ENCODE data around the gene FOSL2. TPM values are rescaled to one million over a fixed set of nuclear protein-coding genes. Genes with fewer than 3 reads are reported as not detected.

The FOSL2 gene
- total RNA-seq, 1 donor from 2014 or later = 213 TPM

DNA sequence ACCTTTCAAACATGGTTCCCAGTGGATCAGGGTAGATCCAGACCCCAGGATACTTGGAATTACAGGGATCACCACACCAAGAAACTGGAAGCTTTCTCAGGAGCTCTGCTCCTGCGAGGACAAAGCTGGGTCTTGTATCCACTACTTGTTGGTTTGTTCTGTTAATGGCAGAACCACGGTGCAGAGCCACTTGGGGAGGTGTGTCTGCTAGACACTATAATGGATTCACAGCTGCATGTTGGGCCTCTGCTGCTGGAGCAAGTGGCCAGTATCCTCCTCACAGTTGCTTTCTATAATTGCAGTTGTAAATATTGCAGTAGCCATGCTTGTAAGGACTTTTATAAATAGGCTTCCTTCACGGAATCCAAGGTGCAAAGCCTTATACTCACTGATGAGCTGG is 12.9 kb downstream of the FOSL2 start:
- no peaks in the 10 kb centered on the region for H3K9me3 ChIP-seq
- peaks cover 3 to 84% of the 10 kb centered on the region in 2 donors for H3K36me3 ChIP-seq
- H3K27ac ChIP-seq = peak overlapping the region; percentile 70
- intact Hi-C loops (cut with DNase I) = loop anchor here (5.0 kb wide), 1 partner anchor 42 kb away; no protein-coding TSS in a partner anchor
- no peaks in the 10 kb centered on the region for H3K27me3 ChIP-seq
- peaks cover 97% of the 10 kb centered on the region for H3K4me1 ChIP-seq
- TF ChIP-seq POLR2AphosphoS5 (IDR thresholded peaks at IDR 0.05; ENCODE audit: insufficient read depth in 1 of 2, low read depth in 1 of 2) (no peak), POLR2A (IDR thresholded peaks at IDR 0.05) (no peak)
- TF ChIP-seq, protein P1, sequence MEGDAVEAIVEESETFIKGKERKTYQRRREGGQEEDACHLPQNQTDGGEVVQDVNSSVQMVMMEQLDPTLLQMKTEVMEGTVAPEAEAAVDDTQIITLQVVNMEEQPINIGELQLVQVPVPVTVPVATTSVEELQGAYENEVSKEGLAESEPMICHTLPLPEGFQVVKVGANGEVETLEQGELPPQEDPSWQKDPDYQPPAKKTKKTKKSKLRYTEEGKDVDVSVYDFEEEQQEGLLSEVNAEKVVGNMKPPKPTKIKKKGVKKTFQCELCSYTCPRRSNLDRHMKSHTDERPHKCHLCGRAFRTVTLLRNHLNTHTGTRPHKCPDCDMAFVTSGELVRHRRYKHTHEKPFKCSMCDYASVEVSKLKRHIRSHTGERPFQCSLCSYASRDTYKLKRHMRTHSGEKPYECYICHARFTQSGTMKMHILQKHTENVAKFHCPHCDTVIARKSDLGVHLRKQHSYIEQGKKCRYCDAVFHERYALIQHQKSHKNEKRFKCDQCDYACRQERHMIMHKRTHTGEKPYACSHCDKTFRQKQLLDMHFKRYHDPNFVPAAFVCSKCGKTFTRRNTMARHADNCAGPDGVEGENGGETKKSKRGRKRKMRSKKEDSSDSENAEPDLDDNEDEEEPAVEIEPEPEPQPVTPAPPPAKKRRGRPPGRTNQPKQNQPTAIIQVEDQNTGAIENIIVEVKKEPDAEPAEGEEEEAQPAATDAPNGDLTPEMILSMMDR (IDR thresholded peaks at IDR 0.05) = no peak
- no peak for DNase-seq (ENCODE audit: extremely low spot score in 2 of 2)
- no peak overlapping the region for H3K4me3 ChIP-seq

DNA sequence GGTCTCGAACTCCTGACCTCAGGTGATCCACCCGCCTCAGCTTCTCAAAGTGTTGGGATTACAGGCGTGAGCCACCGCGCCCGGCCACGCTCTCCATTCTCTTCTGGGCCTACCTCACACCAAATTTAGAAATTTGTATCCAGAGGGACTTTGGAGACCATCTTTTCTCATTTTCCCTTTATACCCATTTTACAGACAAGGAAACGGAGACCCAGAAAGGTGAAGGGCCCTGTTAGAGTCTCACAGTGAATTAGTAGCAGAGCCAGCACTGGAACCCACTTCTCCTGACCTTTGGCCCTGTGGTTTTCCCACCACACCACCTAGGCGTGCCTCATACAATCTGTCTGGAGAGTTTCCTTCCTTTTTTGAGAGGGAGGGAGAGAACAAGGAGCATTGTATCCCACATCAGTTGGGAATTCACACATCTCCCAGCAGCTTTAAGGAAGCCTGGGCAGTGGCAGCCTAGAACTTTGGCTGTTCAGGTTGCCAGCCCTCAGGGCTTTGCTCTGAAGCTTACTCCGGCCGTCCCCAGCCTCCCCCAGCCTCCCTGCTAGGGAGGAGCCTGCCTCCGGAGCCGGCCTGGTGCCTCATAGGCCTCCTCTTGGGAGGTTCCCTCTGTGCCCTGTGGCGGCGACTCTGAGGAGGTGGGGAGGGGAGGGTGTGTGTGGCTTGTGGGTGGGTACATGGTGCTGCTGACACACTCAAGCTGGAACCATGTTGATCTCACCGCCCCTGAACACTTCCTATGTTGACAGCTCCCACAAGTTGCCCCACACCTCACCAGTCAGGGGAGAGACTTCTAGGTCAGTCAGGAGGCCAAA is 13.8 kb downstream of the FOSL2 start:
- DNase-seq (ENCODE audit: extremely low spot score in 2 of 2) = no peak
- Histone ChIP-seq H3K36me3 (peaks cover 3 to 88% of the 10 kb centered on the region in 2 donors), H3K9me3 (no peaks in the 10 kb centered on the region)

DNA sequence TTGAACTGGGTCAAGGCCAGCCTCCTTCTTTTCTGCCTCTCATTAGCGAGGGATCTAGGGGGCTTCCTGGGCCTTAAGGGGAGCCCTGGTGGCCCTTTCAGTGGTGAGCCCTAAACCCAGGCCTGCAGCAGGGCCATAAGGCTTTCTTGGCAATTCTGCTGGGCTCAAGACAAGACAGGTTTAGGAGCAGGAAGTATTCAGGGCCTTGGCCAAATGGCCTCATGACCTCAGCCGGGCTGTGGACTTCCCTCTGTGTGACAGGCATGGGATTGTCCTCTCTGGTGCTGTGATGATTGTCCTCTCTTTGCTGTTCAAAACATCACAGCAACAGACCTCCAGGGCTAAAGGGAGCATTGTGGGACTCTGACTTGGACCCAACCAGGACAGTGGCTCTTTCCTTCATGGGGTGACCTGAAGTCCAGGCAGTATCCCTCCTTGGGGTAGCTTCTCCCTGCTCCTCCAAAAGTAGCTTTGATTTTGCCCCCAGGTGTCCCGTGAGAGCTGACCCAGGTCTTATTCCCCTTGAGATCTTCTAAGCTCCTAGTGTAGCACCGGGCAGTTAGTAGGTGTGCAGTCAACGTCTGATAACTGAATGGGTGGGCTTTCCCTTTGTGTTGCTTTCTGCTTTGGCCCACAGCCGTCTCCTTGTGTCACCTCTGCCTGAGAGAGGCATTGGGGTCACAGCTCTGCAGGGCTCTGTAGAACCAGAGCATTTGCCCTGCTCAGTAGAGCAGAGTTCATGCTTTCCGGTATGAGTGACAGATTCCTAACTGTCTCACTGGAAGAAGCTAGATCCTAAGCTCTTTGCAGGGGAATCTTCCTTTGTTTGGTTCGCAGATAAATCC is 14.7 kb downstream of the FOSL2 start:
- H3K4me1 ChIP-seq = peaks cover 97% of the 10 kb centered on the region
- H3K4me3 ChIP-seq = no peak overlapping the region
- H3K36me3 ChIP-seq = peaks cover 4 to 91% of the 10 kb centered on the region in 2 donors

More for the DNA sequence above, 13.8 kb downstream of the FOSL2 start:
- TF ChIP-seq POLR2A (IDR thresholded peaks at IDR 0.05) = no peak
- TF ChIP-seq, protein P1 (IDR thresholded peaks at IDR 0.05) = no peak
- peak in 1 of 2 donors; percentile 60 for TF ChIP-seq POLR2AphosphoS5 (IDR thresholded peaks at IDR 0.05; ENCODE audit: insufficient read depth in 1 of 2, low read depth in 1 of 2)
- H3K4me3 ChIP-seq = no peak overlapping the region
- H3K4me1 ChIP-seq = peaks cover 97% of the 10 kb centered on the region
- H3K27me3 ChIP-seq = no peaks in the 10 kb centered on the region
- intact Hi-C loops (cut with DNase I) = loop anchor here (5.0 kb wide), 1 partner anchor 41 kb away; no protein-coding TSS in a partner anchor
- peak overlapping the region; percentile 70 for H3K27ac ChIP-seq

DNA sequence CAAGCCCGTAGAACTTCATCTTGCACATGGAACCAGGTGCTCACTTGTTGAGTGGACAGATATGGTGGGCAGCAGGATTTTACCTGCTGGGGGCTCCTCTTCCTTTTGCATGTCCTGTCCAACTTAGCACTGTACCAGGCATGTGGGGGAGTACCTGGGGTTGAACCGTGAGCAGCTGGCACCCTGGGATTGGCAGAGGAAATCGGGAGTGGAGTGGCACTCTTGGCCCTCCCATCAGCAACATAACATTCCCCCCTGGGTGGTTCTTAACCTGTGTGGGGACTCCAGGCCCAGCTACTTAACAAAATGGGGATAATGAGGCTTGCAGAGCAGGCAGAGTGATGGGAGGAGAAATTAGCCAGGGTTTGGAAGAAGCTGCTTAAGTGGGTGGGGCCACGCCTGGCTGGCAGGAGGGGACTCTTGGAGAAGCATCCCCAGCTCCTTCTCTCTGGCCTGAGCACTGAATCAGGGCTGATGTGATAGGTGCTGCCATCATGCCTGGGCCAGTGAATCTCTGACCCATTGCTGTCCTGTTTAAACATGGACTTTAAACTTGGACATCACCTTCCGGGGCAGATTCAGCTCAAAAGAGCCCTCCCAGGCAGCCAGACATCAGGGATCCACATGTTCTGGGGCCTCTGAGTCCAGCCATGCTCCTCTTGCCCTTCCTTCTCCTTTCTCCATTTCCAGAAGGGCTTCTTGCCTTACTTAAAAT is 15.5 kb downstream of the FOSL2 start:
- Histone ChIP-seq H3K27me3 (no peaks in the 10 kb centered on the region), H3K27ac (peak overlapping the region; percentile 70), H3K4me3 (no peak overlapping the region), H3K36me3 (peaks cover 9 to 99% of the 10 kb centered on the region in 2 donors), H3K9me3 (no peaks in the 10 kb centered on the region), H3K4me1 (peaks cover 97% of the 10 kb centered on the region)
- intact Hi-C loops (cut with DNase I) = loop anchor here (5.0 kb wide), 1 partner anchor 39 kb away; no protein-coding TSS in a partner anchor
- TF ChIP-seq, protein P1 (IDR thresholded peaks at IDR 0.05) = no peak
- no peak for TF ChIP-seq POLR2AphosphoS5 (IDR thresholded peaks at IDR 0.05; ENCODE audit: insufficient read depth in 1 of 2, low read depth in 1 of 2)
- no peak for TF ChIP-seq POLR2A (IDR thresholded peaks at IDR 0.05)
- DNase-seq (ENCODE audit: extremely low spot score in 2 of 2) = no peak

More for the DNA sequence above, 14.7 kb downstream of the FOSL2 start:
- H3K27ac ChIP-seq = peak overlapping the region; percentile 70
- intact Hi-C loops (cut with DNase I) = loop anchor here (5.0 kb wide), 1 partner anchor 40 kb away; no protein-coding TSS in a partner anchor
- DNase-seq (ENCODE audit: extremely low spot score in 2 of 2) = no peak
- H3K27me3 ChIP-seq = no peaks in the 10 kb centered on the region
- no peaks in the 10 kb centered on the region for H3K9me3 ChIP-seq
- TF ChIP-seq, protein P1 (IDR thresholded peaks at IDR 0.05) = no peak
- TF ChIP-seq POLR2A (IDR thresholded peaks at IDR 0.05) = no peak
- peak in 1 of 2 donors; percentile 47 for TF ChIP-seq POLR2AphosphoS5 (IDR thresholded peaks at IDR 0.05; ENCODE audit: insufficient read depth in 1 of 2, low read depth in 1 of 2)

Measured in vagina (tissue), 2 donors.